ENCODE data around the gene EFNA1.
"Not testable (repeated sequence)": the region's sequence is repeated elsewhere in the genome, so short reads cannot be mapped to it uniquely, and the experiment has no call there.

Gene EFNA1

GRCh38 chr1:155160128-155160527 lies 32.5 kb downstream of the EFNA1 start:
- DNase-seq: no peak

DNA sequence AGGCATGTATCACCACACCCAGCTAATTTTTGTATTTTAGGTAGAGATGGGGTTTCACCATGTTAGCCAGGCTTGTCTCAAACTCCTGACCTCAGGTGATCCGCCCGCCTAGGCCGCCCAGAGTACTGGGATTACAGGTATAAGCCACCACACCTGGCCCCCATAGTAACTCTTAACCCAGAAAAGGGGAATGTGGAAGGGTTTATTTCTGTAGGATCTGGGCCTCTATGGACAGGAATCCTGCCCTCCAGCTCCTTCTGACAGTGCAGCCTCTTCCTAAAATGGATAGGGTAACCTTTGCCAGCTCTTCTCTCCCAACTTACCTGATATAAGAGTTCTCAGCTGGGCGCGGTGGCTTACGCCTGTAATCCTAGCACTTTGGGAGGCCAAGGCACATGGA lies 35.0 kb downstream of the EFNA1 start:
- not testable (repeated sequence) for DNase-seq

- DNase-seq: not testable (repeated sequence)
Measured at GRCh38 chr1:155163785-155164184, 36.1 kb downstream of the EFNA1 start.

GRCh38 chr1:155164625-155165024 lies 36.9 kb downstream of the EFNA1 start:
- DNase-seq: not testable (repeated sequence)

DNA sequence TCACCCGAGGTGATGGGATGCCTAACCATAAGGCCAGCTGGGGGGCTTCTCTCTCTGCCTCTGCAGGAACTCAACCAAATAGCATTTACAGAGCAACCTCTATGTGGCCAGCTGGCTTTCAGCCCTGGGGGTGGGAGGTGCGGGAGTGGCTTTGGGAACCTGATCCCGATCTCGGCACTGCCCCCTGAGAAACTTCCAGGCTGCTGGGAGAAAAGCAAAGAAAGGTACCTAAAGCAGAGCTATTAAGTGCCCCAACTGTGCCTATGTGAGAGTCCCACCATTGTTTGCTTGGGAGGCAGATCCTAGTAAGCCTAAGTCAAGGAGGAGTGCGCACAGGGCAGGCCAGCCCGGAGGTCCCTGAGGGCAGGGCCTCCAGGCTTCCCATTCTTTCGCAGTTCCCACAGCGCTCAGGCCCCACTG lies 38.4 kb downstream of the EFNA1 start:
- DNase-seq: no peak

GRCh38 chr1:155166471-155167165 lies 38.9 kb downstream of the EFNA1 start:
- DNase-seq: no peak

GRCh38 chr1:155167166-155168104 lies 39.8 kb downstream of the EFNA1 start:
- DNase-seq: peak; percentile 82

DNA sequence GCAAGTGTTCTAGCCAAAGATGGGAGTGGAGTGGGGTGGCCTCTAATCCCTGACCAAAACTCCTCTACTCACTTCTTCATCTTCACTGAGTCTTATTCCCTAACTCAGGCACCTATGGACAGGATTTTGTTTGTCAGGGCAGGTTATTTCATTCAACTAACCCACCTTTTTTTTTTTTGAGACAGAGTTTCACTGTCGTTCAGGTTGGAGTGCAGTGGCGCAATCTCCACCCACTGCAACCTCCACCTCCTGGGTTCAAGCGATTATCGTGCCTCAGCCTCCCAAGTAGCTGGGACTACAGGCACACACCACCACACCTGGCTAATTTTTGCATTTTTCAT lies 40.4 kb downstream of the EFNA1 start:
- not testable (repeated sequence) for DNase-seq

DNA sequence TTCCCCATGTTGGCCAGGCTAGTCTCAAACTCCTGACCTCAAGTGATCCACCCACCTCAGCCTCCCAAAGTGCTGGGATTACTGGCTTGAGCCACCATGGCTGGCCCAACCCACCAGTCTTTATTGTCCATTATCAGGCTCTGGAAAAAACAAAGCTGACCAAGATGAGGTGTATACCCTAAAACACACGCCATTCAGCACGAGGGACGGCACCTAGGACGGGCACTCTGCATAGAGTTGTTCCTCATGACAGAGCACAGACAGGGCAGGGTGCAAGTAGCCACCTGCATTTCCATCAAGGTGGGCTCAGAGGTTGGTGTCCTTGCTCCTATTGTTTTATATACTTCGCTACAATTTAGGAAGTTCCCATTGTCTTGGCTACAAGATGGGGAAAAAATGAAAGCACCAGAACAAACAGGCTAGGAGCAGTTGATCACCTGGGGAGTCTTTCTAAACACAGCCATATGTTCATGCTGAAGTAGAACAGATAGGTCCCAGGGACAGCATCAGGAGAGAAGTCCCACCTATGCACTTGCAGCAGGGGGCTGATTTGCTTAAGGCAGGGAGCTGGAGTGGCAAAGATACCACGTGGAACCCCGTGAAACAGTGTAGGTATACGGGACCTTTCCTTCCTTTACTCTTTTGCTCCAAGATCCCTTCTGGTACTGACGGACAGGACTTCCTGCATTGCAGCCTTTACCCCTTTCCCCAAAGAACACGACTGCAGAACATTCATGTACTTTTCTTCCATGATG lies 41.0 kb downstream of the EFNA1 start:
- DNase-seq: no peak

DNA sequence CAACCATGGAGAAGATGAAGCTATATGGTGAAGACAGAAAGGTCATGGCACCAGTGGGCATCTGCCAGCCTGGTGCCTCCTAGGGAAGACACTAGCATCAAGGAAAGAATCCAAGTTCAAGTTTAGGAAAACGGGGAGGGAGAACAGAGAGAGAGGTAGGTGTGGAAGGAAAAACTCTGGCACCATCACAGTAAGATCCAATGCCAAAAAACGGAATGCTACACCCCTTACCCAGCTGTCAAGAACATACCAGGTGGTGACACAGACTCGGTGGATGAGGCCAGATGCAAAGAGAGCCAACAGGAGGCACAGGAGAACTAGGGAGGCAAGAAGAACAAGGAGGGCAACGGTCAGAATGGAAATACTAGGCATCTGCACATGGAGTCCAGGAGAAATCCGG lies 41.9 kb downstream of the EFNA1 start:
- no peak for DNase-seq

- DNase-seq: no peak
Measured at GRCh38 chr1:155170101-155170785, 42.6 kb downstream of the EFNA1 start.

- DNase-seq: no peak
Measured at GRCh38 chr1:155170806-155171205, 43.1 kb downstream of the EFNA1 start.

DNA sequence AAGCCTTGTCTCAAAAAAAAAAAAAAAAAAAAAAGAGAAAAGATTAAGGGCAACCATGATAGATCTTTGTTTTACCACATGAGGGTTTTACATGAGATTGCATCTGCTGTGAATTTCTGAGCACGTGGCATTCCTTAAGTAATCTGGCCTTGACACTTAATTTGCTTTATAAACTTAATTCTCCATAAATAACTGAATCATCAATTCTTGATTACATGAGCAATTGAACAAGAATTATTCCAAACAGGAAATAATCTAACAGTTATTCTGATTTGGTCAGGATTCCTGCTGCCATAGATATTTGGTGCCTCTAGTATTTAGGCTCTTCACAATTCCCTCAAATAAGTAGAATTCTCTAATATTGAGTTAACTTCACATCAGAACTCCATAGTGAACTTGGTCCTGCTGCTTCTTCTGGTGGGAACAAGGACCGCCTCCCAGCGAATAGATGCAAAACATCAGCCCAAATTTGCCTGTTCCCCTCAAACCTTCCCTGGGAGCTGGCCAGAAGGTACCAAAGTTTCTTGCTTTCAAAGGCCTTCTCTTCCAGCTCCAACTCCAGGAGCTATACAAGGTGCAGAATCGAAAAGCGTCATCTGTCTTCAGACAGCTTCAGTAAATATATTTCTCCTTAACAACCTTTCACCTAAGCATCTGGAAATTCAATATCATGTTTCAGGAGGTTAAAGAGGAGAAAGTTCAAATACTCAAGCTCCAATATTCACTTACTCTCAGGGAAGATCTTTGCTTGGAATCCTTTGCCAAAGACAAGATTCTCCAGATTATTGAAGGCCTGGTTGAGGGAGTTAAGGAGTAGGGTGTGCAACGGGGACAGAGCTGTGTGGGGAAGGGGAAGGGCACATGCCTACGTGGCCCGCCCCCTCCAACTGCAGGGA lies 44.4 kb downstream of the EFNA1 start:
- DNase-seq: no peak

- DNase-seq: peak; percentile 97
Measured at GRCh38 chr1:155172732-155173477, 45.2 kb downstream of the EFNA1 start, which contains the start of gene KRTCAP2. KRTCAP2 (minus strand) TSS chr1:155173304; CDS start chr1:155173224, 80 bp downstream.

DNA sequence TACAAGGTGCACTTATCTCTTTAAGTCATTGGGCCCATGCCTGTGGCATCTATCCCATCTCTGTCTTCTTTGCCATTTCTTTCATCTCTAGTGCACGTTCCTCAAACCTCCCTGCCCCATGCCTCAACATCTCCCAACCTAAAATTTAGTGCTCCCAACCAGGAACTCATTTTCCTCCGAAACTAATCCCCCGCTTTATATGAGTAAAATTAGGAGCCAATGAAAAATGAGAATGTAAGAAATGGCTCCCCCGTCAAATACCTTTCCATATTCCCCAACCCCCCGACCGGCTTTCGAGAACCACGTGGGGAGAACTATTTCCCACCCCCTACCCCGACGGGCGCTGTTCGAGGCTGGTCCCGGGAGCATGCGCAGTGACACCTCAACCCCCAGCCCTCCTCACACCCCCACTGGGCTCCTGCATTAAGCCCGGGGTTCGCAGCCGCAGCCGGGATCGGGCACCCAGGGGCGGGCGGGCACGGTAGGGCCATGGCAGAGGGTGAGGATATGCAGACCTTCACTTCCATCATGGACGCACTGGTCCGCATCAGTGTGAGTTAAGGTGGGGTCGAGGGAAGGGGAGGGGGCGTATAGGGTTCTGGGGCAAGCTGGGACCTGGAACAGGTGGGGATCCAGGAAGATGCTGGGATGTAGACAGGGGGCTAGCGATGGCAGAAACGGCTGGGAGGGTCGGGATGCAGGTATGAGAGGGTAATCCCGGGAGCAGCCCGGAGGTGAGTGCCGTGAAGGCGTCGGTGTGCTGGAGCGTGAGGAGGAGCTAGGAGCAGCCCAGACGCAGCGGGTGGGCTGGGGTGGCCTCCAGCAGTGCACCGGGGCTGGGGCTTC lies 46.0 kb downstream of the EFNA1 start, which contains the start of gene TRIM46:
TSS of gene TRIM46 (plus strand) at position 372 of the 846 bp plus-strand sequence. CDS start at position 490, 118 bp downstream.
- DNase-seq: peak; percentile 82

DNA sequence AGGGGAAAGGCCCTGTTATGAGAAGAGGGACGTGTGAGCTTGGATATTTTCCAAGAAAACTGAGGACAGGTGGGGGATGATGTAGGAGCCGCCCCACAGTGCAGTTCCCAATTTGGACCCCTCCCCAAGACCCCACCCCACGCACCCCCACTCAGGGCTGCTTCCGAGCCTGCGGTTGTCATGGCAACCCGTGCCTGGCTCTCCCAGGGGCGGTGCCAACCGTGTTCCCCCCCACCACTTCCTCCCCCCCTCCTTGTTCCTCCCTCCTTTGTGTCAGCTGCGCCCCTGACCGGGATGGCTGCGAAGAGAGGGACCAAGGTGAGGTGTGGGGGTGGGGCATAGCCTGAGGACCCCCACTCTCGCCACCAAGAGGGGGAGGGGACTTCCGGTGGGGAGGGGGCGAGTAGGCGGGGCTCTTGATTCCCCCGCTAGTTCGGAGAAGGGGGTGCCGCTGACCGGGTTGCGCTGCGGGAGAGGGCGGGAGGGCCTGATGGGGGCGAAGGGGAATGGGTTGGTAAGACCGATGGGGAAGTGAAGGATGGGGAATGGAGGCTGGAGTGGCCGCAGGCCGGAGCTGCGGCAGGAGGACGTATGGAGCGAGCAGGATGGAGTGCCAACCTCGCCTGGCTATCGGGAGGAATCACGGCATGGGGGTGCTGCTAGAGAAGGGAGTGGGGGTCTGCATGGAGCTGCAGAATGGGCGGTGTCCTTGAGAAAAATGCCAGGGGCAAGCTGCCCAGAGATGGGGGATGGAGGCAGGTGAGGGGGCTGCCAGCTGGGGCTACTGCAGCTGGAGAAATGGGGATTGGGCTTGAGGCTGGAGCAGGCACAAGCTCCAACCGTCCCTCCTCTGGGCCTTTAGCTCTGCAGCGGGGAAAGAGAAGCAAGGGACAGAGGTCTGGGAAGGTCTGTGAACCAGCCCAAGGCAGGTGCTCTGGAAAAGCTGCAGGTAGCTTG lies 46.9 kb downstream of the EFNA1 start:
- DNase-seq: peak; percentile 54

DNA sequence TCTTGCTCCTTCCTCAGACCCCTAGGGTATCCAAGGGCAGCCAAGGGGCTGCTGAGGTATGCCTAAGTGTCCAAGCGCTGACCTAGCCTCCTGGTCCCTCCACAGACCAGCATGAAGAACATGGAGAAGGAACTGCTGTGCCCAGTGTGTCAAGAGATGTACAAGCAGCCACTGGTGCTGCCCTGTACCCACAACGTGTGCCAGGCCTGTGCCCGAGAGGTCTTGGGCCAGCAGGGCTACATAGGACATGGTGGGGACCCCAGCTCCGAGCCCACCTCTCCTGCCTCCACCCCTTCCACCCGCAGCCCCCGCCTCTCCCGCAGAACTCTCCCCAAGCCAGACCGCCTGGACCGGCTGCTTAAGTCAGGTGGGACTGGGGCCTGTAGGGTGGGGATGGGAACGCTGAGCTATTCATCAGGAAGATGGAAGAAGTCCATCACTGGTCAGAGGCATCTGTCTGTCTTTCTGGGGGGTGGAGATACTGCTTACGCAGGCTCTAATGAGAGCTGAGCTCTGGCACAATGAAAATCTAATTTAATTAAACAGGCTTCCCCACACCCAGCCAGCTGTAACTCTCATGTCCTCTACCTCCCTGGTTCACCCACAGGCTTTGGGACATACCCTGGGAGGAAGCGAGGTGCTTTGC lies 47.7 kb downstream of the EFNA1 start:
- no peak for DNase-seq
